GM12891 (cell line): ENCODE measurements around the gene E4F1.

Source experiments
- POLR2A ChIP-seq: IDR thresholded peaks from 2 replicates; pipeline ENCODE4 v1.6.1; 2011; ENCODE audit warnings: low read depth, low read length, control low read depth
- POLR2AphosphoS5 ChIP-seq: IDR thresholded peaks from 2 replicates; pipeline ENCODE4 v1.6.1; 2011; ENCODE audit warnings: low read depth, low read length, control low read depth
- TAF1 ChIP-seq: IDR thresholded peaks from 2 replicates; pipeline ENCODE4 v1.6.1; 2011; ENCODE audit warnings: low read depth, low read length, control low read depth

DNA sequence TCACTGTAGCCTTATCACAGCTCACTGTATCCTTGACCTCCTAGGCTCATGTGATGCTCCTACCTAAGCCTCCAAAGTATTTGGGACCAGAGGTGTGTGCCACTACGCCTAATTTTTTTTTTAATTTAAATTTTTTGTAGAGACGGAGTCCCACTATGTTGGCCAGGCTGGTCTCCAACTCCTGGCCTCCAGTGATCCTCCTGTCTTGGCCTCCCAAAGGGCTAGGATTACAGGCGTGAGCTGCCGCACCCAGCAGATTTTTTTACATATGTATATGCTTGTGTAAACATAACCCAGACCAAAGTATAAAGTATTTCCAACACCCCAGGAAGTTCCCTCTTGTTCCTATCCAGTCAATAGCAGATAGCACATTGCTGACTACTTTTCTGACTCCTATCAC, 7.1 kb upstream of the E4F1 start:
- TF ChIP-seq POLR2AphosphoS5 = no peak
- TF ChIP-seq TAF1 = no peak
- no peak for TF ChIP-seq POLR2A
